ENCODE results near the gene ZNHIT2.
A peak's percentile ranks its signal among the peaks of the same experiment; 100 is the strongest.

Gene ZNHIT2

GRCh38 chr11:65096926-65097325, 20.6 kb downstream of the ZNHIT2 start:
- H3K36me3 ChIP-seq (ENCODE audit: insufficient read depth, low read length): no peaks in the 10 kb centered on the region
- peaks cover 5% of the 10 kb centered on the region for H3K79me2 ChIP-seq (ENCODE audit: control insufficient read depth, insufficient read depth, low read length, unreplicated experiment)
- H3K4me1 ChIP-seq (ENCODE audit: control insufficient read depth, insufficient read depth, low read length, unreplicated experiment): peaks cover 8% of the 10 kb centered on the region
- H3K27ac ChIP-seq (ENCODE audit: low read depth, low read length): no peak overlapping the region
- no peak overlapping the region for H2AFZ ChIP-seq (ENCODE audit: low read length, unreplicated experiment)
- H3K4me3 ChIP-seq (ENCODE audit: low read depth, low read length): peak overlapping the region; percentile 86
- H3K27me3 ChIP-seq (ENCODE audit: insufficient read depth, low read length): no peaks in the 10 kb centered on the region

- H3K4me1 ChIP-seq (ENCODE audit: control insufficient read depth, insufficient read depth, low read length, unreplicated experiment): peaks cover 5% of the 10 kb centered on the region
- peaks cover 5% of the 10 kb centered on the region for H3K79me2 ChIP-seq (ENCODE audit: control insufficient read depth, insufficient read depth, low read length, unreplicated experiment)
- H3K4me3 ChIP-seq (ENCODE audit: low read depth, low read length): peak within 1 kb of the TSS; percentile 86
- H3K27me3 ChIP-seq (ENCODE audit: insufficient read depth, low read length): no peaks in the 10 kb centered on the region
- H3K27ac ChIP-seq (ENCODE audit: low read depth, low read length): peak within 1 kb of the TSS; percentile 45
- peak within 1 kb of the TSS; percentile 97 for H2AFZ ChIP-seq (ENCODE audit: low read length, unreplicated experiment)
- H3K36me3 ChIP-seq (ENCODE audit: insufficient read depth, low read length): no peaks in the 10 kb centered on the region
Observed at GRCh38 chr11:65095974-65096806, 21.3 kb downstream of the ZNHIT2 start, which contains the start of gene VPS51. VPS51 (plus strand) TSS chr11:65096214; CDS start chr11:65096251, 37 bp downstream.

GRCh38 chr11:65095427-65095826, 22.1 kb downstream of the ZNHIT2 start:
- peak overlapping the region; percentile 97 for H2AFZ ChIP-seq (ENCODE audit: low read length, unreplicated experiment)
- H3K79me2 ChIP-seq (ENCODE audit: control insufficient read depth, insufficient read depth, low read length, unreplicated experiment): peaks cover 5% of the 10 kb centered on the region
- H3K27me3 ChIP-seq (ENCODE audit: insufficient read depth, low read length): no peaks in the 10 kb centered on the region
- H3K4me1 ChIP-seq (ENCODE audit: control insufficient read depth, insufficient read depth, low read length, unreplicated experiment): peaks cover 5% of the 10 kb centered on the region
- H3K36me3 ChIP-seq (ENCODE audit: insufficient read depth, low read length): no peaks in the 10 kb centered on the region
- H3K27ac ChIP-seq (ENCODE audit: low read depth, low read length): no peak overlapping the region
- H3K4me3 ChIP-seq (ENCODE audit: low read depth, low read length): peak overlapping the region; percentile 86

- Histone ChIP-seq H3K36me3 (ENCODE audit: insufficient read depth, low read length) (0 out of 2 replicates have a peak, but pooled peaks cover 2% of the 10 kb centered on the region), H3K27me3 (ENCODE audit: insufficient read depth, low read length) (no peaks in the 10 kb centered on the region), H3K4me3 (ENCODE audit: low read depth, low read length) (no peak overlapping the region), H3K4me1 (ENCODE audit: control insufficient read depth, insufficient read depth, low read length, unreplicated experiment) (peaks cover 3% of the 10 kb centered on the region), H3K79me2 (ENCODE audit: control insufficient read depth, insufficient read depth, low read length, unreplicated experiment) (peaks cover 2% of the 10 kb centered on the region), H2AFZ (ENCODE audit: low read length, unreplicated experiment) (no peak overlapping the region), H3K27ac (ENCODE audit: low read depth, low read length) (no peak overlapping the region)
Observed at GRCh38 chr11:65090628-65091027, 26.9 kb downstream of the ZNHIT2 start.

GRCh38 chr11:65089621-65090020, 27.9 kb downstream of the ZNHIT2 start:
- H3K36me3 ChIP-seq (ENCODE audit: insufficient read depth, low read length): 0 out of 2 replicates have a peak, but pooled peaks cover 4% of the 10 kb centered on the region
- H3K4me1 ChIP-seq (ENCODE audit: control insufficient read depth, insufficient read depth, low read length, unreplicated experiment): peaks cover 12% of the 10 kb centered on the region
- no peaks in the 10 kb centered on the region for H3K27me3 ChIP-seq (ENCODE audit: insufficient read depth, low read length)
- H3K79me2 ChIP-seq (ENCODE audit: control insufficient read depth, insufficient read depth, low read length, unreplicated experiment): peaks cover 11% of the 10 kb centered on the region
- no peak overlapping the region for H3K4me3 ChIP-seq (ENCODE audit: low read depth, low read length)
- no peak overlapping the region for H2AFZ ChIP-seq (ENCODE audit: low read length, unreplicated experiment)
- H3K27ac ChIP-seq (ENCODE audit: low read depth, low read length): no peak overlapping the region

- no peaks in the 10 kb centered on the region for H3K27me3 ChIP-seq (ENCODE audit: insufficient read depth, low read length)
- H3K27ac ChIP-seq (ENCODE audit: low read depth, low read length): no peak overlapping the region
- no peak overlapping the region for H3K4me3 ChIP-seq (ENCODE audit: low read depth, low read length)
- H3K79me2 ChIP-seq (ENCODE audit: control insufficient read depth, insufficient read depth, low read length, unreplicated experiment): peaks cover 25% of the 10 kb centered on the region
- 0 out of 2 replicates have a peak, but pooled peaks cover 5% of the 10 kb centered on the region for H3K36me3 ChIP-seq (ENCODE audit: insufficient read depth, low read length)
- H2AFZ ChIP-seq (ENCODE audit: low read length, unreplicated experiment): no peak overlapping the region
- H3K4me1 ChIP-seq (ENCODE audit: control insufficient read depth, insufficient read depth, low read length, unreplicated experiment): peaks cover 15% of the 10 kb centered on the region
Observed at GRCh38 chr11:65087827-65088226, 29.7 kb downstream of the ZNHIT2 start.

GRCh38 chr11:65087216-65087615, 30.3 kb downstream of the ZNHIT2 start:
- H3K27me3 ChIP-seq (ENCODE audit: insufficient read depth, low read length): no peaks in the 10 kb centered on the region

GRCh38 chr11:65086809-65087208, 30.7 kb downstream of the ZNHIT2 start:
- H3K27me3 ChIP-seq (ENCODE audit: insufficient read depth, low read length): no peaks in the 10 kb centered on the region
- H3K4me3 ChIP-seq (ENCODE audit: low read depth, low read length): no peak overlapping the region
- H2AFZ ChIP-seq (ENCODE audit: low read length, unreplicated experiment): no peak overlapping the region
- H3K27ac ChIP-seq (ENCODE audit: low read depth, low read length): no peak overlapping the region
- peaks cover 35% of the 10 kb centered on the region for H3K79me2 ChIP-seq (ENCODE audit: control insufficient read depth, insufficient read depth, low read length, unreplicated experiment)
- peaks cover 21% of the 10 kb centered on the region for H3K4me1 ChIP-seq (ENCODE audit: control insufficient read depth, insufficient read depth, low read length, unreplicated experiment)
- peaks cover 8% of the 10 kb centered on the region; the same call in 1 of the 2 replicates for H3K36me3 ChIP-seq (ENCODE audit: insufficient read depth, low read length)

More at GRCh38 chr11:65087216-65087615, 30.3 kb downstream of the ZNHIT2 start:
- peaks cover 31% of the 10 kb centered on the region for H3K79me2 ChIP-seq (ENCODE audit: control insufficient read depth, insufficient read depth, low read length, unreplicated experiment)
- 0 out of 2 replicates have a peak, but pooled peaks cover 8% of the 10 kb centered on the region for H3K36me3 ChIP-seq (ENCODE audit: insufficient read depth, low read length)
- no peak overlapping the region for H3K4me3 ChIP-seq (ENCODE audit: low read depth, low read length)
- no peak overlapping the region for H3K27ac ChIP-seq (ENCODE audit: low read depth, low read length)
- peaks cover 18% of the 10 kb centered on the region for H3K4me1 ChIP-seq (ENCODE audit: control insufficient read depth, insufficient read depth, low read length, unreplicated experiment)
- no peak overlapping the region for H2AFZ ChIP-seq (ENCODE audit: low read length, unreplicated experiment)

- Histone ChIP-seq H3K36me3 (ENCODE audit: insufficient read depth, low read length) (peaks cover 8% of the 10 kb centered on the region; the same call in 1 of the 2 replicates), H3K4me1 (ENCODE audit: control insufficient read depth, insufficient read depth, low read length, unreplicated experiment) (peaks cover 21% of the 10 kb centered on the region), H2AFZ (ENCODE audit: low read length, unreplicated experiment) (no peak overlapping the region), H3K4me3 (ENCODE audit: low read depth, low read length) (peak overlapping the region; percentile 97), H3K27me3 (ENCODE audit: insufficient read depth, low read length) (no peaks in the 10 kb centered on the region), H3K79me2 (ENCODE audit: control insufficient read depth, insufficient read depth, low read length, unreplicated experiment) (peaks cover 47% of the 10 kb centered on the region), H3K27ac (ENCODE audit: low read depth, low read length) (no peak overlapping the region)
Observed at GRCh38 chr11:65085446-65085845, 32.1 kb downstream of the ZNHIT2 start.

- peak overlapping the region; percentile 60 for H2AFZ ChIP-seq (ENCODE audit: low read length, unreplicated experiment)
- peak overlapping the region; percentile 87 for H3K27ac ChIP-seq (ENCODE audit: low read depth, low read length)
- H3K36me3 ChIP-seq (ENCODE audit: insufficient read depth, low read length): peaks cover 8% of the 10 kb centered on the region; the same call in 1 of the 2 replicates
- H3K4me1 ChIP-seq (ENCODE audit: control insufficient read depth, insufficient read depth, low read length, unreplicated experiment): peaks cover 21% of the 10 kb centered on the region
- peak overlapping the region; percentile 97 for H3K4me3 ChIP-seq (ENCODE audit: low read depth, low read length)
- H3K27me3 ChIP-seq (ENCODE audit: insufficient read depth, low read length): no peaks in the 10 kb centered on the region
- peaks cover 52% of the 10 kb centered on the region for H3K79me2 ChIP-seq (ENCODE audit: control insufficient read depth, insufficient read depth, low read length, unreplicated experiment)
Observed at GRCh38 chr11:65084598-65085375, 32.7 kb downstream of the ZNHIT2 start.

All from ACC112 (cell line).